H9 (cell line): Measurements from ENCODE around the gene NR3C2. TPM values are rescaled to one million over a fixed set of nuclear protein-coding genes. Genes with fewer than 3 reads are reported as not detected.

ENCODE experiments used
- DNase-seq: peaks from one replicate; pipeline ENCODE4 v3.0.0-alpha.2; 2017
- H2AFZ ChIP-seq: one replicate; pipeline ENCODE4 v1.6.1; 2013; ENCODE audit warnings: mild to moderate bottlenecking, low read length, control low read depth, moderate library complexity
- H2AK5ac ChIP-seq: 2 replicates; pipeline ENCODE4 v1.6.1; 2013; ENCODE audit warnings: low read length, control low read depth, mixed read lengths; ENCODE audit not compliant: insufficient read length
- H2BK120ac ChIP-seq: one replicate; pipeline ENCODE4 v1.6.1; 2013; ENCODE audit warnings: low read depth, mild to moderate bottlenecking, low read length, control low read depth, inconsistent platforms; ENCODE audit not compliant: poor library complexity, severe bottlenecking
- H2BK12ac ChIP-seq: 2 replicates; pipeline ENCODE4 v1.6.1; 2013; ENCODE audit warnings: low read length, control low read depth, mixed read lengths, low read depth; ENCODE audit not compliant: insufficient read length
- H2BK15ac ChIP-seq: 2 replicates; pipeline ENCODE4 v1.6.1; 2013; ENCODE audit warnings: low read depth, low read length, control low read depth
- H2BK20ac ChIP-seq: one replicate; pipeline ENCODE4 v1.6.1; 2013; ENCODE audit warnings: low read depth, mild to moderate bottlenecking, low read length, control low read depth, inconsistent platforms; ENCODE audit not compliant: poor library complexity, severe bottlenecking
- H2BK5ac ChIP-seq: 2 replicates; pipeline ENCODE4 v1.6.1; 2013; ENCODE audit warnings: low read length, control low read depth, mixed read lengths; ENCODE audit not compliant: insufficient read length
- H3K14ac ChIP-seq: 2 replicates; pipeline ENCODE4 v1.6.1; 2013; ENCODE audit warnings: low read length, control low read depth; ENCODE audit not compliant: insufficient read depth
- H3K18ac ChIP-seq: 2 replicates; pipeline ENCODE4 v1.6.1; 2013; ENCODE audit warnings: low read depth, mild to moderate bottlenecking, mixed read lengths, low read length, control low read depth; ENCODE audit not compliant: insufficient read length
- H3K23ac ChIP-seq: 2 replicates; pipeline ENCODE4 v1.6.1; 2013; ENCODE audit warnings: low read length, control low read depth, mixed read lengths, low read depth; ENCODE audit not compliant: insufficient read length
- H3K23me2 ChIP-seq: 2 replicates; pipeline ENCODE4 v1.6.1; 2013; ENCODE audit warnings: low read depth, mild to moderate bottlenecking, mixed read lengths, low read length, control low read depth; ENCODE audit not compliant: insufficient read length, poor library complexity, severe bottlenecking
- H3K27ac ChIP-seq: 2 replicates; pipeline ENCODE4 v1.5.1; 2013; ENCODE audit warnings: low read length, control low read depth, mixed read lengths, low read depth; ENCODE audit not compliant: insufficient read length
- H3K27me3 ChIP-seq: 2 replicates; pipeline ENCODE4 v1.6.1; 2013; ENCODE audit warnings: low read length, control low read depth, inconsistent platforms; ENCODE audit not compliant: insufficient read depth
- H3K4ac ChIP-seq: 2 replicates; pipeline ENCODE4 v1.6.1; 2013; ENCODE audit warnings: low read depth, mild to moderate bottlenecking, control low read depth, inconsistent platforms, low read length, moderate library complexity
- H3K4me1 ChIP-seq: 2 replicates; pipeline ENCODE4 v1.6.1; 2013; ENCODE audit warnings: low read length, control low read depth, inconsistent platforms; ENCODE audit not compliant: insufficient read depth
- H3K4me2 ChIP-seq: 2 replicates; pipeline ENCODE4 v1.6.1; 2013; ENCODE audit warnings: low read length, control low read depth, mixed read lengths; ENCODE audit not compliant: insufficient read length, insufficient read depth
- H3K56ac ChIP-seq: 2 replicates; pipeline ENCODE4 v1.6.1; 2013; ENCODE audit warnings: low read depth, mild to moderate bottlenecking, mixed read lengths, low read length, control low read depth; ENCODE audit not compliant: insufficient read length
- H3K79me1 ChIP-seq: 2 replicates; pipeline ENCODE4 v1.6.1; 2013; ENCODE audit warnings: low read depth, mild to moderate bottlenecking, moderate library complexity, low read length, control low read depth, inconsistent platforms; ENCODE audit not compliant: insufficient read depth, poor library complexity, severe bottlenecking
- H3K79me2 ChIP-seq: 2 replicates; pipeline ENCODE4 v1.6.1; 2013; ENCODE audit warnings: low read length, control low read depth, inconsistent platforms; ENCODE audit not compliant: insufficient read depth
- H3K9ac ChIP-seq: 2 replicates; pipeline ENCODE4 v1.6.1; 2013; ENCODE audit warnings: low read length, control low read depth, mixed read lengths; ENCODE audit not compliant: insufficient read length; ENCODE audit errors: extremely low read depth
- H3K9me3 ChIP-seq: one replicate; pipeline ENCODE4 v1.6.1; 2013; ENCODE audit warnings: low read depth, low read length, inconsistent platforms; ENCODE audit not compliant: control insufficient read depth
- H3T11ph ChIP-seq: one replicate; pipeline ENCODE4 v1.6.1; 2013; ENCODE audit warnings: mild to moderate bottlenecking, low read length, control low read depth, inconsistent platforms
- H4K20me1 ChIP-seq: one replicate; pipeline ENCODE4 v1.6.1; 2013; ENCODE audit not compliant: control insufficient read depth, insufficient read length, insufficient read depth
- H4K5ac ChIP-seq: 2 replicates; pipeline ENCODE4 v1.6.1; 2013; ENCODE audit warnings: low read depth, mild to moderate bottlenecking, mixed read lengths, low read length, control low read depth; ENCODE audit not compliant: insufficient read length
- H4K8ac ChIP-seq: replicated peaks from 2 replicates; pipeline ENCODE4 v1.6.1; 2013; ENCODE audit warnings: low read length, control low read depth, mixed read lengths, low read depth; ENCODE audit not compliant: insufficient read length
- H4K91ac ChIP-seq: 2 replicates; pipeline ENCODE4 v1.6.1; 2013; ENCODE audit warnings: low read depth, mild to moderate bottlenecking, moderate library complexity, mixed read lengths, low read length, control low read depth; ENCODE audit not compliant: insufficient read length
- H3K27ac Mint-ChIP-seq, 3 experiments: 2 replicates in 2 of 3; 3 replicates in 1 of 3; pipeline ENCODE4 v1.8.0; 2020 to 2021; ENCODE audit warnings: mixed read lengths in 3 of 3, mild to moderate bottlenecking in 1 of 3, moderate library complexity in 1 of 3
- H3K27me3 Mint-ChIP-seq: 2 replicates; pipeline ENCODE4 v1.8.0; 2021; ENCODE audit warnings: low read depth, mild to moderate bottlenecking, moderate library complexity, mixed read lengths
- H3K36me3 Mint-ChIP-seq, 3 experiments: 2 replicates in 2 of 3; 3 replicates in 1 of 3; pipeline ENCODE4 v1.8.0; 2020 to 2021; ENCODE audit warnings: low read depth in 3 of 3, mixed read lengths in 3 of 3; ENCODE audit not compliant: insufficient read depth in 1 of 3
- H3K4me1 Mint-ChIP-seq, 2 experiments: 2 replicates each; pipeline ENCODE4 v1.8.0; 2020; ENCODE audit warnings: mixed read lengths in 2 of 2
- H3K4me3 Mint-ChIP-seq, 2 experiments: 2 replicates in 1 of 2; 3 replicates in 1 of 2; pipeline ENCODE4 v1.8.0; 2020 to 2021; ENCODE audit warnings: mild to moderate bottlenecking in 2 of 2, mixed read lengths in 2 of 2, moderate library complexity in 1 of 2
- H3K9me3 Mint-ChIP-seq, 2 experiments: 2 replicates in 1 of 2; 3 replicates in 1 of 2; pipeline ENCODE4 v1.8.0; 2020; ENCODE audit warnings: mild to moderate bottlenecking in 2 of 2, mixed read lengths in 2 of 2, moderate library complexity in 1 of 2
- CTCF ChIP-seq: fragments of 200-600 bp; sonication (generic); conservative IDR thresholded peaks from 3 replicates; pipeline ENCODE4 v1.8.0; 2021; ENCODE audit warnings: antibody characterized with exemption, mild to moderate bottlenecking
- WGBS: extraction: QIAGEN DNeasy Blood & Tissue Kit; methylation state at CpG from one replicate; pipeline ENCODE4 v1.1.7; 2013; ENCODE audit warnings: missing lambda C conversion rate, low lambda C conversion rate, mixed read lengths; ENCODE audit not compliant: insufficient read length; ENCODE audit errors: extremely low coverage; 5-methylcytosine and 5-hydroxymethylcytosine counted together
- total RNA-seq: library from RNA; stranded (reverse); gene quantifications from 2 replicates; pipeline ENCODE4 v1.2.1, GENCODE V29; 2021

NR3C2 gene
- total RNA-seq, 1 experiment from 2014 or later: 1.4 TPM

DNA sequence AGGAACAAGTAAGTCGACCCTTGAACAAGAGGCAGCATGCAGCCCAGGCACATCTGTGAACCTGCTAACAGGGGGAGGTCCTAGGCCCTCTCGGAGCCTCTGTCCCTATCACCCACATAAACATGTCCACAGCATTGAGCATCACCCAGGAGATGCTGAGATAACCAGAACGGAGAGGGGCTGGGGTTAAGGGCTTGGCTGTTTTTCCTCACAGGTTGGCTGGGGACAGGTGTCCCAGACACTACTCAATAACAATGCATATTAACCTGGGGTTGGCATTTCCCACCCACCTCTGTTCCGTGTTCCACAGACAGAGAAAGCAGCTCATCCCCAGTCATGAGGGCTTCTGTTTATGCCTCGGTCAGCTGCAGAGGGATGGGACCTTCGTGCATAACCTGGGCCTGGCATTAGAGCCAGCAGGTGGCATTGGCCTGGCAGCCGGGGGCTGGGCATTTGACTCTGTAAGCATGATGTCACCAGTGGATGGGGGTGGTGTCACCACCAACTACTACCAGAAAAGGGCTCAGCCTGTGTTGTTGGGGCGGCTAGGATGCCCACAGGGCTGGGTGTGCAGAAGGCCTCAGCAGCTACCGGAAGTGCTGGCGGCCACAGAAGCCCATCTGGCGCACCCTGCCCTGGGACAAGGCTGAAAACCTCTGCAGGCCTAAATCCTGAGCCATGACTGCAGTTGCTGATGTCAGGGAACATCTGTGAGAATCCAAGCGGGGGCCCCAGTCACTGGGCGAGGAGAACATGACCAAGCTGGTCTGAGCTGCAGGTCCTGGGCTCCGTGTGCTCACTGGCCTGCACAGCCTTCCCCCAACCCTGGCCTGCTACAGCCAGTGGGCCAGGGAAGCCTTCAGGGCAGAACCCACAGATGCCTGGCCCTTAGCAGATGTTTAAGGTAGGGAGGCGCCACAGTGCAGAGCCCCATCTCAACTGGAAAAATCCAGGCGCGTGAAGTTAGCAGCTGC is 351.4 kb downstream of the NR3C2 start:
- Mint-ChIP-seq H3K4me1 (peaks cover 5% of the 10 kb centered on the region in 2 experiments; a peak in 3 of 4 replicates), H3K27ac (peak overlapping the region in 1 of 3 experiments; percentile 44; a peak in 1 of 7 replicates), H3K27me3 (no peaks in the 10 kb centered on the region), H3K9me3 (no peaks in the 10 kb centered on the region), H3K4me3 (no peak overlapping the region), H3K36me3 (no peaks in the 10 kb centered on the region)
- Histone ChIP-seq H4K20me1 (no peaks in the 10 kb centered on the region), H2BK5ac (no peak overlapping the region), H3T11ph (no peak overlapping the region), H3K79me2 (no peaks in the 10 kb centered on the region), H3K4ac (no peak overlapping the region), H2AFZ (no peak overlapping the region), H3K14ac (peak overlapping the region; percentile 22; the same call in 1 of the 2 replicates), H4K91ac (no peak overlapping the region), H4K8ac (no peak overlapping the region), H4K5ac (no peak overlapping the region), H3K56ac (no peak overlapping the region), H2BK15ac (no peak overlapping the region), H3K79me1 (no peaks in the 10 kb centered on the region), H3K18ac (no peak overlapping the region), H2BK12ac (no peak overlapping the region), H3K27me3 (no peaks in the 10 kb centered on the region), H2BK120ac (no peak overlapping the region), H3K9ac (no peak overlapping the region), H3K27ac (no peak overlapping the region), H3K4me2 (no peak overlapping the region), H2BK20ac (no peak overlapping the region), H3K4me1 (no peaks in the 10 kb centered on the region), H3K9me3 (no peaks in the 10 kb centered on the region), H3K23ac (no peak overlapping the region), H2AK5ac (no peak overlapping the region), H3K23me2 (no peaks in the 10 kb centered on the region)
- no peak for TF ChIP-seq CTCF
- WGBS: no CpG with 5 or more reads among the region's 17 CpGs
- DNase-seq: no peak
